CD4-positive, alpha-beta memory T cell (primary cell): ENCODE results near the gene CAP1. TPM values are rescaled to one million over a fixed set of nuclear protein-coding genes. Genes with fewer than 3 reads are reported as not detected.
A peak's percentile ranks its signal among the peaks of the same experiment; 100 is the strongest.
"Not testable (repeated sequence)": the region's sequence is repeated elsewhere in the genome, so short reads cannot be mapped to it uniquely, and the experiment has no call there.

Experiments used
- CTCF ChIA-PET: fragments of 350-600 bp; sonication (Branson Sonifier 250); formaldehyde crosslinking; loops from one replicate; lab custom pipeline; 2021; ENCODE audit warnings: inconsistent platforms; ENCODE audit not compliant: partially characterized antibody; lab: Charles Lee
- POLR2A ChIA-PET: fragments of 350-600 bp; sonication (Branson Sonifier 250); formaldehyde crosslinking; loops from one replicate; lab custom pipeline; 2021; ENCODE audit not compliant: partially characterized antibody; lab: Charles Lee
- DNase-seq, 5 donors: peaks; one replicate each; pipeline versions ENCODE4 v3.0.0 to v3.0.0-alpha.2; 2020 to 2022; ENCODE audit warnings: mixed read lengths in 1 of 5
- H3K27ac ChIP-seq: one replicate; pipeline ENCODE4 v1.7.0; 2013; ENCODE audit warnings: low read depth, low read length
- H3K27me3 ChIP-seq: 2 replicates; pipeline ENCODE4 v1.7.0; 2013; ENCODE audit warnings: mild to moderate bottlenecking, low read length, moderate library complexity; ENCODE audit not compliant: insufficient read depth
- H3K36me3 ChIP-seq: 2 replicates; pipeline ENCODE4 v1.7.0; 2013; ENCODE audit warnings: mild to moderate bottlenecking, low read length, moderate library complexity; ENCODE audit not compliant: insufficient read depth
- H3K4me1 ChIP-seq: 2 replicates; pipeline ENCODE4 v1.7.0; 2013; ENCODE audit warnings: mild to moderate bottlenecking, low read length, moderate library complexity; ENCODE audit not compliant: insufficient read depth
- H3K4me3 ChIP-seq, 2 donors: one replicate each; pipeline ENCODE4 v1.7.0; 2013; ENCODE audit warnings: low read length in 2 of 2, mild to moderate bottlenecking in 1 of 2
- H3K9me3 ChIP-seq, 2 donors: one replicate each; pipeline ENCODE4 v1.7.0; 2013; ENCODE audit warnings: low read length in 2 of 2, control low read depth in 1 of 2; ENCODE audit not compliant: control insufficient read depth in 1 of 2
- H3K27ac Mint-ChIP-seq, 7 donors: one replicate each; pipeline ENCODE4 v1.8.0; 2020 to 2021; ENCODE audit warnings: mixed read lengths in 7 of 7, mild to moderate bottlenecking in 6 of 7, inconsistent platforms in 3 of 7, moderate library complexity in 3 of 7
- H3K27me3 Mint-ChIP-seq, 2 donors: one replicate each; pipeline ENCODE4 v1.8.0; 2020 to 2021; ENCODE audit warnings: mixed read lengths in 2 of 2
- H3K36me3 Mint-ChIP-seq, 2 donors: one replicate each; pipeline ENCODE4 v1.8.0; 2020 to 2021; ENCODE audit warnings: mixed read lengths in 2 of 2, inconsistent platforms in 1 of 2, mild to moderate bottlenecking in 1 of 2
- H3K4me1 Mint-ChIP-seq, 4 donors: one replicate each; pipeline ENCODE4 v1.8.0; 2020 to 2021; ENCODE audit warnings: mixed read lengths in 4 of 4, mild to moderate bottlenecking in 1 of 4
- H3K4me3 Mint-ChIP-seq, 8 donors: one replicate each; pipeline ENCODE4 v1.8.0; 2020 to 2021; ENCODE audit warnings: mixed read lengths in 8 of 8, mild to moderate bottlenecking in 7 of 8, moderate library complexity in 6 of 8, inconsistent platforms in 3 of 8
- H3K9me3 Mint-ChIP-seq, 8 donors: one replicate each; pipeline ENCODE4 v1.8.0; 2020 to 2021; ENCODE audit warnings: mixed read lengths in 8 of 8, mild to moderate bottlenecking in 5 of 8, inconsistent platforms in 3 of 8, moderate library complexity in 1 of 8
- intact Hi-C: fragments of 100-400 bp; cut with micrococcal nuclease; formaldehyde crosslinking; loops from one replicate; pipeline ENCODE4 v1.15.1; 2023
- polyA plus RNA-seq, 2 donors: library from polyadenylated mRNA; unstranded; fragments of 300-500 nt; fragmentation: Illumina TruSeq; gene quantifications; one replicate each; pipeline ENCODE4 v1.2.3, GENCODE V29; 2021
- total RNA-seq, 2 experiments: library from RNA; stranded (reverse); gene quantifications; one replicate each; pipeline ENCODE4 v1.2.3, GENCODE V29; 2021

CAP1 gene
- total and polyA plus RNA-seq, 4 experiments from 2014 or later: 285 to 725 (median 467) TPM

DNA sequence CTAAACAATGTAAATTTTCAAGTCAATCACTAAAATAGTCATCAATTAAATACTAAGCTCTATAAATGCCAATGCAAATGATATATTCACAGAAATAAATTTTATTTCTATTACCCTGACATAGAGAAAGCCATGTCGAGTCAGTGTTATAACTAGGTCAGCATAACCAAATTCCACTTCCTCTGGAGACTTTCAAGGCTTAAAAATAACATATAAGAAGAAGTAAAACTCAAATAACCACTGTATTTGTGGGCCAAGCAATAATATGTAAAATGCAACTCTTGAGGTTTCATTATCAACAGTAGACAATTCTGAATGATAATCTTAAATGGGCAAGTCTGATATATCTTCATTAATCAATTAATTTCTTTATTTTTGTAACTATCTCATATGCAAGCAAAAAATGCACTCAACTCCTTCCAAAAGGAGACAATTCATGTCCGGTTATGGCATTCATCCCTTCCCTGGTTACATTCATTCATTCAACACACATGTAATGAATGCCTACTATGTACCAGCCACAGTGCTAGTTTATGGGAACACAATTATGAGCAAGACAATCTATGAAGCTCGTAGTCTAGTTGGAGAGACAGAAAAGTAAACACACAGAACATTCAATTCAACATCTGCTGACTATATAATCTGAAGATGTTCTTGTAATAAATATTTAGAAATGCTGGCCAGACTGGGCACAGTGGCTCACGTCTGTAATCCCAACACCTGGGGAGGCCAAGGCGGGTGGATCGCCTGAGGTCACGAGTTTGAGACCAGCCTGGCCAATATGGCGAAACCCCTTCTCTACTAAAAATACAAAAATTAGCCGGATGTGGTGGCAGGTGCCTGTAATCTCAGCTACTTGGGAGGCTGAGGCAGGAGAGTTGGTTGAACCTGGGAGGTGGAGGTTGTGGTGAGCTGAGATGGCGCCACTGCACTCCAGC is 37.1 kb upstream of the CAP1 start:
- peaks cover 8 to 21% (median 13%) of the 10 kb centered on the region in 4 donors for H3K4me1 Mint-ChIP-seq
- H3K27ac Mint-ChIP-seq: peak overlapping the region in 5 of 7 donors; percentile 1 to 67 (median 57)
- H3K27ac ChIP-seq: no peak overlapping the region
- POLR2A ChIA-PET: no interaction called here
- CTCF ChIA-PET: interaction anchor here (0.7 to 3.1 kb wide), 2 partner anchors 29 to 436 kb away, joined by 3 to 9 read pairs; no protein-coding TSS in a partner anchor
- H3K36me3 ChIP-seq: no peaks in the 10 kb centered on the region
- no peaks in the 10 kb centered on the region for H3K9me3 ChIP-seq
- no peaks in the 10 kb centered on the region for H3K27me3 ChIP-seq
- no peaks in the 10 kb centered on the region for H3K27me3 Mint-ChIP-seq
- H3K9me3 Mint-ChIP-seq: peaks cover 0 to 5% (median 0%) of the 10 kb centered on the region in 8 donors
- peaks cover 9% of the 10 kb centered on the region for H3K4me1 ChIP-seq
- intact Hi-C loops: no loop called here
- peak in 1 of 5 donors; percentile 6 for DNase-seq
- H3K36me3 Mint-ChIP-seq: no peaks in the 10 kb centered on the region
- no peak overlapping the region for H3K4me3 ChIP-seq
- H3K4me3 Mint-ChIP-seq: peak overlapping the region in 4 of 8 donors; percentile 45 to 66 (median 50)

DNA sequence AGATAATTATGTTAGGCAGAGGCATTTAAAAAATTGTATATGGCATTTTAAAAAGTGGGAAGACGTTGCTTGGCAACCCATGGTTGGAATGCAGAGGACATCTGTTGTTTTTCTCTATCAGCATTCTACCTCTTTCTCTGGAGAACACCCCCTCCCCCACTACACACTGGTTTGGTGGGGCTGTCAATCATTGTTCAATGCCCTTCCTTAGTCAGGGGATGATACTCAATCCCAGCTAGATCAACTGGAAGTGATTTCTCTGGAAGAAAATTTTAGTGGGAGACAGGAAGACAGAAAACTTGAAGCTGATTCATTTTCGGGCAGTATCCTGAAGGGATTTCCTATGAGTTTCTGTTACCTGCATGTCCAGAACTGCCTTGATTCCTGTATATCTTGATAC is 35.7 kb upstream of the CAP1 start:
- no peak for DNase-seq
- no peaks in the 10 kb centered on the region for H3K9me3 ChIP-seq
- H3K27me3 ChIP-seq: no peaks in the 10 kb centered on the region
- Mint-ChIP-seq H3K4me3 (no peak overlapping the region), H3K27ac (no peak overlapping the region), H3K36me3 (no peaks in the 10 kb centered on the region), H3K4me1 (peaks cover 10 to 21% (median 14%) of the 10 kb centered on the region in 4 donors), H3K9me3 (peaks cover 0 to 5% (median 0%) of the 10 kb centered on the region in 8 donors), H3K27me3 (no peaks in the 10 kb centered on the region)
- H3K36me3 ChIP-seq: no peaks in the 10 kb centered on the region
- ChIA-PET POLR2A (no interaction called here), CTCF (interaction anchor here (1.1 to 1.4 kb wide), 2 partner anchors 9 to 27 kb away, joined by 3 read pairs; no protein-coding TSS in a partner anchor)
- no peak overlapping the region for H3K4me3 ChIP-seq
- intact Hi-C loops: no loop called here
- no peak overlapping the region for H3K27ac ChIP-seq
- peaks cover 9% of the 10 kb centered on the region for H3K4me1 ChIP-seq

DNA sequence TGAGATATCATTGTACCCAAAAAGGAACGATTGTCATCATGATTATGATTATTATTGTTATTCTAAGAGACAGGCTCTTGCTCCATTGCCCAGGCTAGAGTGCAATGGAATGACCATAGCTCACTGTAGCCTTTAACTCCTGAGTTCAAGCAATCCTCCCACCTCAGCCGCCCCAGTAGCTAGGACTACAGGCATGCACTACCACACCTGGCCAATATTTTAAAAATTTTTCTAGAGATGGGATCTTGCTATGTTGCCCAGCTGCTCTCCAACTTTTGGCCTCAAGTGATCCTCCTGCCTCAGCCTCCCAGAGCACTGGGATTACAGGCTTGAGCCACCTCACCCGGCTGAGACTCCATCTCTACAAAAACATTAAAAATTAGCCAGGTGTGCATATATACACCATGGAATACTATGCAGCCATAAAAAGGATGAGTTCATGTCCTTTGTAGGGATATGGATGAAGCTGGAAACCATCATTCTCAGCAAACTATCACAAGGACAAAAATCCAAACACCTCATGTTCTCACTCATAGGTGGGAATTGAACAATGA is 33.0 kb upstream of the CAP1 start:
- H3K27me3 Mint-ChIP-seq, H3K4me3 Mint-ChIP-seq, POLR2A ChIA-PET, H3K36me3 Mint-ChIP-seq, H3K27ac ChIP-seq, H3K9me3 ChIP-seq, intact Hi-C loops, H3K36me3 ChIP-seq, DNase-seq, H3K4me3 ChIP-seq, H3K27me3 ChIP-seq, H3K27ac Mint-ChIP-seq, H3K9me3 Mint-ChIP-seq, H3K4me1 ChIP-seq: not testable (repeated sequence)
- CTCF ChIA-PET: interaction anchor here (1.1 to 1.3 kb wide), 2 partner anchors 24 to 26 kb away, joined by 3 to 4 read pairs; no protein-coding TSS in a partner anchor
- H3K4me1 Mint-ChIP-seq: peaks cover 8 to 21% (median 13%) of the 10 kb centered on the region in 4 donors

GRCh38 chr1:40011198-40011597 is 29.3 kb upstream of the CAP1 start:
- ChIA-PET POLR2A (no interaction called here), CTCF (interaction anchor here (1.0 kb wide), 1 partner anchor 22 kb away, joined by 3 read pairs; no protein-coding TSS in a partner anchor)
- H3K9me3 Mint-ChIP-seq: peaks cover 0 to 3% (median 0%) of the 10 kb centered on the region in 8 donors
- no peak overlapping the region for H3K4me3 Mint-ChIP-seq
- Histone ChIP-seq H3K4me3 (no peak overlapping the region), H3K36me3 (no peaks in the 10 kb centered on the region), H3K4me1 (peaks cover 23% of the 10 kb centered on the region), H3K27me3 (no peaks in the 10 kb centered on the region), H3K27ac (no peak overlapping the region), H3K9me3 (no peaks in the 10 kb centered on the region)
- intact Hi-C loops: no loop called here
- no peak overlapping the region for H3K27ac Mint-ChIP-seq
- DNase-seq: no peak
- H3K36me3 Mint-ChIP-seq: no peaks in the 10 kb centered on the region
- peaks cover 14 to 35% (median 17%) of the 10 kb centered on the region in 4 donors for H3K4me1 Mint-ChIP-seq
- no peaks in the 10 kb centered on the region for H3K27me3 Mint-ChIP-seq

- H3K36me3 Mint-ChIP-seq: no peaks in the 10 kb centered on the region
- peak overlapping the region; percentile 30 to 87 (median 75) for H3K27ac Mint-ChIP-seq
- Histone ChIP-seq H3K27ac (peak overlapping the region; percentile 12), H3K9me3 (no peaks in the 10 kb centered on the region), H3K36me3 (no peaks in the 10 kb centered on the region), H3K4me1 (peaks cover 23% of the 10 kb centered on the region), H3K27me3 (no peaks in the 10 kb centered on the region), H3K4me3 (no peak overlapping the region)
- H3K9me3 Mint-ChIP-seq: peaks cover 0 to 4% (median 0%) of the 10 kb centered on the region in 8 donors
- peaks cover 14 to 35% (median 17%) of the 10 kb centered on the region in 4 donors for H3K4me1 Mint-ChIP-seq
- H3K27me3 Mint-ChIP-seq: no peaks in the 10 kb centered on the region
- ChIA-PET POLR2A (interaction anchor here (0.8 kb wide), 1 partner anchor 25 kb away, joined by 3 read pairs; no protein-coding TSS in a partner anchor), CTCF (interaction anchor here (0.6 to 3.2 kb wide), 5 partner anchors 18 to 219 kb away, joined by 3 to 26 read pairs (median 4); no protein-coding TSS in a partner anchor)
- peak; percentile 38 to 74 (median 60) for DNase-seq
- intact Hi-C loops: no loop called here
- H3K4me3 Mint-ChIP-seq: peak overlapping the region in 3 of 8 donors; percentile 1 to 71 (median 41)
These were observed 26.2 kb upstream of the CAP1 start for GRCh38 chr1:40014253-40014706.

DNA sequence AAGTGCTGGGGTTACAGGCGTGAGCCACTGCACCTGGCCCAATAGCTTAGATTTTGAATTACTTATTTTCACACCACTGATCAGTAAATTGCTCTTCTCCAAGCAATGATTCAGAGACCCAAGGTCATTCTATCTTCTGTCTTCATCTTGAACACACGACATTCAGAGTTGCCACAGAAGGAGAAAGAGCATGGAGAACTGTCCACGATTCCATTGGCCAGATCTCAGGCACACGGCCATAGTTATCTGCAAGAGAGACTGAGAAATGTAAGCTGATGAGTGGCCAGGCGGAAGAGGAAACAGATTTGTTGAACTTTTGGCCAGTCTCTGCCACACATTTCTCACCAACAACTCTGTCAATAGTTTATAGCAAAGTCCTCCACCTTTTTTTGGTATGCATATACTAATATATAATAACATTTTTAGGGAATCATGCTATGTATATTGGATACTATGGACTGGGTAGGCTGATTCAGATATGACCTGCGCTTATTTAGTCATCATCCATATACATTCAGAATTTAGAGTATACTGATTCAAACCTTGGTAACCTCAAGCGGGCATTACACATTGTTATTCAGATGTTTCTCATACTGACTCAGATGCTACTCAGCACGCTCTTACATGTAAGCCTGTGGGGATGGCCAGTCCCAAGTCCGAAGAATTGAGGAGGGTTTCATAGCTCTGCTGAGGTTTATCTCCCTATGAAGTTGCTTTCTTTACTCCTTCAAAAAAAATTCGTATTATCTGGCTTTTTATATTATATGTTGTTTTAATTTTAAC is 25.5 kb upstream of the CAP1 start:
- H3K4me3 ChIP-seq: no peak overlapping the region
- intact Hi-C loops: no loop called here
- peaks cover 12 to 35% (median 16%) of the 10 kb centered on the region in 4 donors for H3K4me1 Mint-ChIP-seq
- no peaks in the 10 kb centered on the region for H3K27me3 ChIP-seq
- POLR2A ChIA-PET: interaction anchor here (0.8 kb wide), 1 partner anchor 24 kb away, joined by 3 read pairs; no protein-coding TSS in a partner anchor
- H3K4me1 ChIP-seq: peaks cover 23% of the 10 kb centered on the region
- H3K27ac Mint-ChIP-seq: peak overlapping the region; percentile 31 to 83 (median 66)
- H3K36me3 ChIP-seq: no peaks in the 10 kb centered on the region
- peak overlapping the region; percentile 12 for H3K27ac ChIP-seq
- peak overlapping the region in 3 of 8 donors; percentile 4 to 39 (median 8) for H3K4me3 Mint-ChIP-seq
- peaks cover 0 to 4% (median 0%) of the 10 kb centered on the region in 8 donors for H3K9me3 Mint-ChIP-seq
- CTCF ChIA-PET: interaction anchor here (1.1 to 3.2 kb wide), 2 partner anchors 17 to 43 kb away, joined by 3 to 26 read pairs; no protein-coding TSS in a partner anchor
- no peaks in the 10 kb centered on the region for H3K36me3 Mint-ChIP-seq
- H3K27me3 Mint-ChIP-seq: no peaks in the 10 kb centered on the region
- DNase-seq: no peak
- no peaks in the 10 kb centered on the region for H3K9me3 ChIP-seq
